BLaER1 treated with 17β-estradiol and CSF1 and Interleukin-3, amounts not matched to agents 10 nM and 100 nM (cell line): ENCODE data around the gene IGDCC3.
A peak's percentile ranks its signal among the peaks of the same experiment; 100 is the strongest.

Experiments used
- H3K27ac ChIP-seq, 11 experiments: shearing (Covaris generic); formaldehyde crosslinking; 2 replicates each; pipeline ENCODE4 v1.8.1; 2022
- H3K27me3 ChIP-seq, 11 experiments: shearing (Covaris generic); formaldehyde crosslinking; 2 replicates each; pipeline ENCODE4 v1.8.1; 2022
- H3K36me3 ChIP-seq, 11 experiments: shearing (Covaris generic); formaldehyde crosslinking; 2 replicates each; pipeline ENCODE4 v1.8.1; 2022
- H3K4me1 ChIP-seq, 10 experiments: shearing (Covaris generic); formaldehyde crosslinking; 2 replicates each; pipeline ENCODE4 v1.8.1; 2022
- H3K4me2 ChIP-seq, 11 experiments: shearing (Covaris generic); formaldehyde crosslinking; 2 replicates each; pipeline ENCODE4 v1.8.1; 2022
- H3K4me3 ChIP-seq, 10 experiments: shearing (Covaris generic); formaldehyde crosslinking; 2 replicates each; pipeline ENCODE4 v1.8.1; 2022
- H3K9ac ChIP-seq, 11 experiments: shearing (Covaris generic); formaldehyde crosslinking; 2 replicates each; pipeline ENCODE4 v1.8.1; 2022
- H3K9me3 ChIP-seq, 11 experiments: shearing (Covaris generic); formaldehyde crosslinking; replicated peaks in 1 of 11; 2 replicates each; pipeline ENCODE4 v1.8.1; 2022
- H4K20me1 ChIP-seq, 11 experiments: shearing (Covaris generic); formaldehyde crosslinking; 2 replicates each; pipeline ENCODE4 v1.8.1; 2022
- Cebpa-rat ChIP-seq, 11 experiments: shearing (Covaris generic); IDR thresholded peaks; 2 replicates each; pipeline ENCODE4 v1.8.1; 2022

The IGDCC3 gene

DNA sequence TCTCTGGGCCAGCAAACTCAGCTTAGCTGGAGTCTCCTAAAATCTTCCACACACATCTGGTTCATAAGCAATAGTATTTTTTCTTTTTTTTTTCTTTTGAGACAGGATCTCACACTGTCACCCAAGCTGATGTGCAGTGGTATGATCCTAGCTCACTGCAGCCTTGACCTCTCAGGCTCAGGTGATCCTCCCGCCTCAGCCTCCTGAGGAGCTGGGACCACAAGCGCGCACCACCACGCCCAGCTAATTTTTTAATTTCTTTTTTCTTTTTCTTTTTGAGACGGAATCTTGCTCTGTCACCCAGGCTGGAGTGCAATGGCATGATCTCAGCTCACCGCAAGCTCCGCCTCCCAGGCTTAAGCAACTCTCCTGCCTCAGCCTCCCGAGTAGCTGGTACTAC, 39.0 kb downstream of the IGDCC3 start:
- peaks cover 0 to 6% (median 0%) of the 10 kb centered on the region in 11 experiments; a peak in 1 of 22 replicates for H3K27me3 ChIP-seq
- no peak overlapping the region for H3K9ac ChIP-seq
- no peak for TF ChIP-seq Cebpa-rat (IDR thresholded peaks at IDR 0.05)
- H3K4me1 ChIP-seq = peaks cover 24 to 60% (median 48%) of the 10 kb centered on the region in 10 experiments; a peak in 19 of 20 replicates
- no peak overlapping the region for H3K4me3 ChIP-seq
- H3K4me2 ChIP-seq = peak overlapping the region in 3 of 11 experiments; percentile 80 to 89 (median 82); a peak in 6 of 22 replicates
- no peaks in the 10 kb centered on the region for H3K36me3 ChIP-seq
- H4K20me1 ChIP-seq = peaks cover 0 to 21% (median 0%) of the 10 kb centered on the region in 11 experiments; a peak in 3 of 22 replicates
- no peaks in the 10 kb centered on the region for H3K9me3 ChIP-seq
- H3K27ac ChIP-seq = no peak overlapping the region

DNA sequence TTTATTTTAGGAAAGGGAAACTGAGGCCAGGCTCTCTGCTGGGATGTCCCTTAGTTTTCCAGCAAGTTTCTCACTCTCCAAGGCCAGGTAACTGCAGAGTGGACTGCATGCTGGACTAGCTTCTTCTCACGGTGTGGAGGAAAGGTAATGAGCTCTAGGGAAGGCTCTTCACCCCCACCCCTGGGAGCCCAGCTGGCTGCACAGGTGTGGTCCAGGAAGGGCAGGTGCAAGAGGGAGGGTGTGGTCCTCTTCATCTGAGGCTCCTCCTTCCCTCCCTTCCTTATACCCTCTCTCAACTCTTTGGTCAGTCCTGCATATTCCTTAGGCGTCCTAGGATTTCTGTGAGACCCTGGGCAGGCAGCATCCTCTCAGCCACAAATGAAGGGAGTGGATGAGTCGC, 39.4 kb downstream of the IGDCC3 start:
- Histone ChIP-seq H3K36me3 (no peaks in the 10 kb centered on the region), H3K4me3 (no peak overlapping the region), H4K20me1 (peaks cover 0 to 21% (median 0%) of the 10 kb centered on the region in 11 experiments; a peak in 3 of 22 replicates), H3K4me1 (peaks cover 24 to 64% (median 53%) of the 10 kb centered on the region in 10 experiments; a peak in 19 of 20 replicates), H3K27ac (no peak overlapping the region), H3K4me2 (peak overlapping the region in 8 of 11 experiments; percentile 76 to 94 (median 87); a peak in 16 of 22 replicates), H3K27me3 (peaks cover 0 to 6% (median 0%) of the 10 kb centered on the region in 11 experiments; a peak in 1 of 22 replicates), H3K9me3 (no peaks in the 10 kb centered on the region), H3K9ac (no peak overlapping the region)
- no peak for TF ChIP-seq Cebpa-rat (IDR thresholded peaks at IDR 0.05)

DNA sequence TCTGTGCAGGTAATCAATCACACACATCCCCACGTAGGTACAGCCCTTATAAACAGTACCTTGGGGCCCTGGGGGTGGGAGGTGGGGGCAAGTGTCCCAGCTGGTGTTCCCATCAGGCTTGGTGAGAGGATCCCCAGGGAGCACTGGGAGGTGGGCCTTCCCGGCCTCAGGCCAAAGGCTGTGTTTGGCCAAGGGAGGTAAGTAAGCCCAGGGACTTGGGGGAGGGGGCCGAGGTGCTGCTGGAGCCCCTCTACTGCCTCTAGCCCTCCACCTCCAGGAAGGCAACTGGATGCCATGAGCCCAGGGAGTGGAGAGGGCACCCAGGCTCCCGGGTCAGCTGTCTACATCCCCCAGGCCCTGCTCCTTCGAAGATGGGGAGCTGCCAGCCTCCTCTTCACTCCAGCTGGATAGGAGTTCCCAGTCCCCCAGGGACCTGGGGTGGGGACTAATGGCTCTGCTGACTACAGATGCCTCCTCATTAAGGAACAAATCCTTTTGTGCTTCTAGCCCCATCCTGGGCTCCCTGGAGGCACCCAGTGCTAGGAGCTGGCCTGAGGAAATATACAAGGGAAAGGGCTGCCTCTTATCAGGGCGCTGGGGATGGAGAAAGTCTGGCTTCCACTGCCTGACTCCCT, 40.2 kb downstream of the IGDCC3 start:
- TF ChIP-seq Cebpa-rat (IDR thresholded peaks at IDR 0.05) = no peak
- Histone ChIP-seq H4K20me1 (peaks cover 0 to 21% (median 0%) of the 10 kb centered on the region in 11 experiments; a peak in 3 of 22 replicates), H3K9ac (peak overlapping the region in 4 of 11 experiments; percentile 11 to 53 (median 42); a peak in 8 of 22 replicates), H3K4me2 (peak overlapping the region; percentile 40 to 94 (median 82); a peak in 21 of 22 replicates), H3K27me3 (peaks cover 0 to 6% (median 0%) of the 10 kb centered on the region in 11 experiments; a peak in 1 of 22 replicates), H3K36me3 (no peaks in the 10 kb centered on the region), H3K9me3 (no peaks in the 10 kb centered on the region), H3K27ac (no peak overlapping the region), H3K4me3 (peak overlapping the region in 2 of 10 experiments; percentile 16 to 30; a peak in 3 of 20 replicates), H3K4me1 (peaks cover 24 to 72% (median 59%) of the 10 kb centered on the region in 10 experiments; a peak in 19 of 20 replicates)

DNA sequence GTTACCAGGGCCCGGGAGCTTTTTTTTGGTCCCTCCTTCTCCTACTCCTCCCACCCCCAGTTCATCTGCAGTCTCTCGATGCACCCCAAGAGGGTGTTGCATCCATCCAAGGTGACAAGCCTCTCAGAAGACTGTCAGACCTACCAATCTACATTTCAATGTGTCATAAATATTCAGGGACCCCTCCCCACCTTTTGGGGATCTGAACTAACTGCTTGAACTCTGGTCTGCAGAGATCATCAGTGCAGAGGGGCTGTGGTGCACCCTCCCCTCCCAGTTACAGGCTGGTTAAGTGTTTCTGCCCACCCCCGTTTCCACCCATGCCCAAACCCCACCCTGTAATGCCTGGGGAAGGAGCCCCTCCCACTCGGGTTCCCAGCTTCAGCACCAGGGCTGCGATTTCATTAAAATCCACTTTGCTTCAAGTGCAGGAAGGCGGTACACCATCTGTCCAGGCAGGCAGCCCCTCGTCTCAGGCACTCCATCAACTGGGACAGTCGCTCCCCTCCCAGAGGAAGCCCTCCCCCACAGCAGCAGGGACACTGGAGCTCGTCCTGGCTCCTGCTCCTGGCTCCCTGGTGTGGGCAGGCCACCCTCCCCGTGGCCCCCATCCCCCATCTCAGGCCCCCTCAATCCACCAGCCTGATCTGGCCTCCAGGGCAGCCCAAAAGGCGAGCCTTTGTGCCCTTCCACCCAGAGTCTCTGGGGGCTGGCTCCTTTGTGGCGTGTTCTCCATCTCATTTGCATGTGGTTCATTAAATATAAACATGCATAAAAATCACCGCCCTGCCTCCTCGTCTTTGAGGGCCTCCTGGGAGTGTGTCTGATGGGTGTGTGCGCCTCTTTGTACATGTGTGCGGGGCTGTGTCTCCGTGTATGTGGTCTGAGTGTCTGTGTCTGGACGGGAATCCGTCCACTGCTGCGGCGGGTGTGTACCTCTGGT, 41.0 kb downstream of the IGDCC3 start:
- no peaks in the 10 kb centered on the region for H3K9me3 ChIP-seq
- H4K20me1 ChIP-seq = peaks cover 0 to 21% (median 0%) of the 10 kb centered on the region in 11 experiments; a peak in 4 of 22 replicates
- H3K4me3 ChIP-seq = peak overlapping the region in 2 of 10 experiments; percentile 16 to 30; a peak in 3 of 20 replicates
- H3K36me3 ChIP-seq = no peaks in the 10 kb centered on the region
- H3K27me3 ChIP-seq = peaks cover 0 to 6% (median 0%) of the 10 kb centered on the region in 11 experiments; a peak in 1 of 22 replicates
- no peak for TF ChIP-seq Cebpa-rat (IDR thresholded peaks at IDR 0.05)
- peak overlapping the region; percentile 40 to 94 (median 82); a peak in 21 of 22 replicates for H3K4me2 ChIP-seq
- peak overlapping the region in 5 of 11 experiments; percentile 11 to 53 (median 37); a peak in 6 of 22 replicates for H3K9ac ChIP-seq
- peaks cover 24 to 77% (median 59%) of the 10 kb centered on the region in 10 experiments; a peak in 19 of 20 replicates for H3K4me1 ChIP-seq
- H3K27ac ChIP-seq = no peak overlapping the region

DNA sequence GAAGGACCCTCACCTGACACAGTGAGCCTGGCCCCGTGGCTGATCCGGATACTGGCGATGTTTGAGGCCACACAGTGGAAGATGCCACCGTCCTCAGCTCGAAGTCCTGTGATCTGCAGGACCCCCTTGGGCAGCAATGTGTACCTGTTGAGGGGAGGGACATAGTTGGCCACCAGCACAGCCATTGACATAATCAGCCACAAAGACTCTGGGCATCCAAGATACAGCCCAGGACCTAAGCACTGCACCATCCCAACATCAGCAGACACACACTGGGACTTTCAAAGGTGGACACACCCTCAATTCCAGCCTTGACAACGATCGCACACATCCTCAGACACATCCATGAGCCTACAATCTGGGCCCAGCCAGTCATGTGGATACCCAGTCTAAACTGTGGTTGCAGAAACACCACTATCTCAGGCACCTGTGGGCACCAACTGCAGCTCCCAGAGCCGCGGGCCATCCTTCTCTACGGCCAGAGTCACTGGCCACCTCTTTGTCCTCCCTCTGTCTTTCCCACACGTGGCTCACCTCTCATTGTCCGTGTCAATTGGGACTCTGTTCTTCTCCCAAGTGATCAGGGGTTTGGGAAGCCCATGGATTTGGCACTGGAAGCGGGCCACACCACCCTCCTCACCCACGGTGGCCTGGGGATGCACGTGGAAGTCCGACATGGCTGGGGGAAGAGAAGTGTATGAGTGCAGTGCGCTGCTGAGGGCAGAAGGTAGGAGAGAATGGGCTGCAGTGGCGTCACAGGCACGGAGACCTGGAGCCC, 42.3 kb downstream of the IGDCC3 start:
- no peak for TF ChIP-seq Cebpa-rat (IDR thresholded peaks at IDR 0.05)
- H3K9me3 ChIP-seq = no peaks in the 10 kb centered on the region
- no peak overlapping the region for H3K27ac ChIP-seq
- H3K4me3 ChIP-seq = no peak overlapping the region
- H3K36me3 ChIP-seq = no peaks in the 10 kb centered on the region
- H3K27me3 ChIP-seq = peaks cover 0 to 6% (median 0%) of the 10 kb centered on the region in 11 experiments; a peak in 1 of 22 replicates
- H3K4me1 ChIP-seq = peaks cover 24 to 83% (median 60%) of the 10 kb centered on the region in 10 experiments; a peak in 19 of 20 replicates
- peaks cover 0 to 24% (median 0%) of the 10 kb centered on the region in 11 experiments; a peak in 5 of 22 replicates for H4K20me1 ChIP-seq
- H3K9ac ChIP-seq = no peak overlapping the region
- peak overlapping the region in 8 of 11 experiments; percentile 4 to 73 (median 54); a peak in 13 of 22 replicates for H3K4me2 ChIP-seq

DNA sequence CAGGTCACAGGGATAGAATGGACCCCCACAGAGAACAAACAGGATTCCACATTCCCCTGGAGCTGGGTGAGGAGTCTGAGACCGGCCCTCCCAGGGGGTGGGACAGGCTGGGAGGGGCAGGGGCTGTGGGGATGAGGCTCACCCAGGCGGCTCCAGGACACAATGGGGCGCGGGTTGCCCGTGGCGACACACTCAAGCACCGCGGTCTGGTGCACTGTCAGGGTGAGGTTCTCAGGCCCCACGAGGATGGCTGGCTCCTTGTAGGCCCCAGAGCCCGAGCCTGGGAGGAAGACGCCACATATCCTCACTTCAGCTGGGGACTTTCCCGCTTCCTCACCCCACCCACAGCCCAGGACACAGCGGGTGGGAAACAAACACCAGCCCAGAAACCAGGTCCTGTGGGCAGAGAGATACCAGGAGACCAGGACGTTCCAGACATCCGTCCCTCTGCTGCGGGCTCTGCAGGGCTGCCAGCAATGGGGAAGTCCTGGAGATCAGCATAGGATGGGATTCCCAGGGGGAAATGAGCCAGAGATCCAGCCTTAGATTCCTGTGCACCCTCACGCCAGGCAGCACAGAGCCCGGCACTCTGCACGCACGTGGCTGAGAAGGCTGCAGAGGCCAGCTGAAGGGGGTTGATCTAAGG, 43.1 kb downstream of the IGDCC3 start:
- Histone ChIP-seq H4K20me1 (peaks cover 0 to 25% (median 0%) of the 10 kb centered on the region in 11 experiments; a peak in 5 of 22 replicates), H3K27me3 (peaks cover 0 to 6% (median 0%) of the 10 kb centered on the region in 11 experiments; a peak in 1 of 22 replicates), H3K27ac (no peak overlapping the region), H3K9ac (no peak overlapping the region), H3K4me2 (peak overlapping the region; percentile 13 to 73 (median 53); a peak in 18 of 22 replicates), H3K4me3 (no peak overlapping the region), H3K36me3 (no peaks in the 10 kb centered on the region), H3K4me1 (peaks cover 21 to 77% (median 53%) of the 10 kb centered on the region in 10 experiments; a peak in 19 of 20 replicates), H3K9me3 (no peaks in the 10 kb centered on the region)
- no peak for TF ChIP-seq Cebpa-rat (IDR thresholded peaks at IDR 0.05)

DNA sequence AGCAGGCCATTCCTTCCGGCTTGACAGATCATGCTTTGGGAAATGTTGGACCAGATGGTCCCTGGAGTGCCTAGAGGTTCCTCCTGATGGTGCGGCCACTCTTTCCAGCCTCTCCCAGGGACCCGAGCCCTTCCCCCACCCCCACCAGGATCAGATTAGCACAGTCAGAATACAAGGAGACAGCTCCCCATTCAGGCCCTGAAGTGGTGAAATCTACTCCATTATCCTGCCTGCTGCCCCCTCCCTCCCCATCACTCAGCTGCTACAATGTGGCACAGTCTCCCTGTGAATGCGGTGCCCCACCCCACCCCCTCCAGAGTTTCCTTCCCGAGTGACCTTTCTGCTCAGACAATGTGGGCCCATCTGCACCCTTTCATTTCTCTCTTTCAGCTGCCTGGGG, 43.9 kb downstream of the IGDCC3 start:
- Histone ChIP-seq H3K4me3 (no peak overlapping the region), H4K20me1 (peaks cover 0 to 32% (median 0%) of the 10 kb centered on the region in 11 experiments; a peak in 6 of 22 replicates), H3K9ac (no peak overlapping the region), H3K36me3 (no peaks in the 10 kb centered on the region), H3K27ac (no peak overlapping the region), H3K4me2 (peak overlapping the region in 9 of 11 experiments; percentile 15 to 73 (median 55); a peak in 15 of 22 replicates), H3K27me3 (peaks cover 0 to 6% (median 0%) of the 10 kb centered on the region in 11 experiments; a peak in 1 of 22 replicates), H3K4me1 (peaks cover 21 to 73% (median 52%) of the 10 kb centered on the region in 10 experiments; a peak in 18 of 20 replicates), H3K9me3 (no peaks in the 10 kb centered on the region)
- TF ChIP-seq Cebpa-rat (IDR thresholded peaks at IDR 0.05) = no peak
